HEK293 (cell line): Measurements from ENCODE around the gene TSPEAR.

Source experiments
- CTCF ChIA-PET: fragments of 350-600 bp; formaldehyde crosslinking; extraction: SDS; loops from one replicate; lab custom pipeline; 2021; ENCODE audit warnings: antibody characterized with exemption; lab: Yijun Ruan, JAX
- POLR2A ChIA-PET: fragments of 300-600 bp; formaldehyde crosslinking; extraction: SDS; loops from one replicate; lab custom pipeline; 2020; ENCODE audit warnings: antibody characterized with exemption, inconsistent platforms; lab: Yijun Ruan, JAX
- H3K27ac ChIP-seq: fragments of 200-500 bp; sonication (Bioruptor generic); 2 replicates; pipeline ENCODE4 v1.5.1; 2014; ENCODE audit warnings: low read depth, low read length, control low read depth, inconsistent platforms; ENCODE audit errors: extremely low read depth
- H3K36me3 ChIP-seq, 2 experiments: fragments of 200-500 bp in 1 of 2; sonication (Bioruptor generic) in 1 of 2; 1 replicate in 1 of 2; 2 replicates in 1 of 2; pipeline ENCODE4 v1.5.1; 2014 to 2017; ENCODE audit warnings: inconsistent platforms in 2 of 2, low read length in 2 of 2; ENCODE audit not compliant: control insufficient read depth in 2 of 2, insufficient read depth in 1 of 2
- H3K4me1 ChIP-seq: fragments of 200-500 bp; sonication (Bioruptor generic); 2 replicates; pipeline ENCODE4 v1.5.1; 2014; ENCODE audit warnings: mild to moderate bottlenecking, low read length, inconsistent platforms; ENCODE audit not compliant: control insufficient read depth, insufficient read depth
- H3K4me3 ChIP-seq: 2 replicates; pipeline ENCODE4 v1.5.1; 2011; ENCODE audit warnings: low read depth, mild to moderate bottlenecking, control low read depth, low read length, moderate library complexity
- H3K9me3 ChIP-seq: fragments of 200-500 bp; sonication (Bioruptor generic); 2 replicates; pipeline ENCODE4 v1.5.1; 2014; ENCODE audit warnings: low read depth, low read length, inconsistent platforms; ENCODE audit not compliant: control insufficient read depth, insufficient read depth
- FEZF1 ChIP-seq: fragments of 450-650 bp; formaldehyde crosslinking; IDR thresholded peaks from 2 replicates; pipeline ENCODE4 v1.5.1; 2016; ENCODE audit warnings: missing biosample characterization, missing genetic modification characterization
- IKZF3 ChIP-seq: fragments of 450-650 bp; IDR thresholded peaks from 2 replicates; pipeline ENCODE4 v1.5.0; 2018; ENCODE audit warnings: missing biosample characterization, mild to moderate bottlenecking, missing genetic modification characterization, moderate library complexity
- WT1 ChIP-seq: fragments of 450-650 bp; formaldehyde crosslinking; IDR thresholded peaks from 2 replicates; pipeline ENCODE4 v1.5.1; 2016; ENCODE audit warnings: missing biosample characterization, missing genetic modification characterization
- ZBTB17 ChIP-seq: fragments of 450-650 bp; formaldehyde crosslinking; IDR thresholded peaks from 2 replicates; pipeline ENCODE4 v1.5.1; 2016; ENCODE audit warnings: missing biosample characterization, missing genetic modification characterization
- ZBTB6 ChIP-seq: fragments of 450-650 bp; formaldehyde crosslinking; IDR thresholded peaks from 2 replicates; pipeline ENCODE4 v1.5.1; 2017; ENCODE audit warnings: missing biosample characterization, missing genetic modification characterization
- ZFP37 ChIP-seq: fragments of 450-650 bp; formaldehyde crosslinking; IDR thresholded peaks from 2 replicates; pipeline ENCODE4 v1.5.1; 2016; ENCODE audit warnings: missing biosample characterization, missing genetic modification characterization
- ZFP69B ChIP-seq: fragments of 450-650 bp; formaldehyde crosslinking; IDR thresholded peaks from 2 replicates; pipeline ENCODE4 v1.5.1; 2016; ENCODE audit warnings: missing biosample characterization, missing genetic modification characterization
- ZNF140 ChIP-seq: fragments of 450-650 bp; formaldehyde crosslinking; IDR thresholded peaks from 2 replicates; pipeline ENCODE4 v1.5.1; 2016; ENCODE audit warnings: missing biosample characterization, missing genetic modification characterization
- ZNF174 ChIP-seq: fragments of 450-650 bp; formaldehyde crosslinking; IDR thresholded peaks from 2 replicates; pipeline ENCODE4 v1.5.0; 2017; ENCODE audit warnings: missing biosample characterization, mild to moderate bottlenecking, missing genetic modification characterization
- ZNF362 ChIP-seq: fragments of 450-650 bp; formaldehyde crosslinking; IDR thresholded peaks from 2 replicates; pipeline ENCODE4 v1.5.1; 2016; ENCODE audit warnings: missing biosample characterization, missing genetic modification characterization
- ZNF366 ChIP-seq: fragments of 450-650 bp; formaldehyde crosslinking; conservative IDR thresholded peaks from 2 replicates; pipeline ENCODE4 v1.5.1; 2016; ENCODE audit warnings: missing biosample characterization, missing genetic modification characterization
- ZNF37A ChIP-seq: fragments of 450-650 bp; IDR thresholded peaks from 2 replicates; pipeline ENCODE4 v1.5.1; 2018; ENCODE audit warnings: missing biosample characterization, missing genetic modification characterization
- ZNF544 ChIP-seq: fragments of 450-650 bp; formaldehyde crosslinking; IDR thresholded peaks from 2 replicates; pipeline ENCODE4 v1.5.0; 2017; ENCODE audit warnings: missing biosample characterization, missing genetic modification characterization
- ZNF660 ChIP-seq: fragments of 450-650 bp; IDR thresholded peaks from 2 replicates; pipeline ENCODE4 v1.5.1; 2018; ENCODE audit warnings: missing biosample characterization, mild to moderate bottlenecking, missing genetic modification characterization
- ZNF664 ChIP-seq: fragments of 450-650 bp; formaldehyde crosslinking; IDR thresholded peaks from 2 replicates; pipeline ENCODE4 v1.5.1; 2016; ENCODE audit warnings: missing biosample characterization, missing genetic modification characterization
- ZSCAN4 ChIP-seq: fragments of 450-650 bp; formaldehyde crosslinking; IDR thresholded peaks from 2 replicates; pipeline ENCODE4 v1.5.1; 2017; ENCODE audit warnings: missing biosample characterization, missing genetic modification characterization
- ZSCAN5A ChIP-seq: fragments of 450-650 bp; formaldehyde crosslinking; IDR thresholded peaks from 2 replicates; pipeline ENCODE4 v1.5.1; 2016; ENCODE audit warnings: missing biosample characterization, missing genetic modification characterization

The TSPEAR gene

GRCh38 chr21:44530903-44531605 lies 180.3 kb downstream of the TSPEAR start:
- TF ChIP-seq ZNF174 (tag by site-specific recombination) (no peak), ZNF660 (no peak), ZBTB6 (no peak), WT1 (tag by site-specific recombination) (no peak), ZSCAN5A (tag by site-specific recombination) (no peak), ZNF37A (tag by site-specific recombination) (no peak), ZFP37 (tag by site-specific recombination) (no peak), FEZF1 (tag by site-specific recombination) (no peak), ZNF544 (tag by site-specific recombination) (no peak), ZSCAN4 (no peak), IKZF3 (tag by site-specific recombination) (no peak), ZNF362 (no peak), ZNF664 (tag by site-specific recombination) (no peak), ZFP69B (tag by site-specific recombination) (no peak)
- no peak overlapping the region for H3K4me3 ChIP-seq
- CTCF ChIA-PET: no interaction called here
- POLR2A ChIA-PET: no interaction called here
- no peak overlapping the region for H3K27ac ChIP-seq
- H3K36me3 ChIP-seq: no peaks in the 10 kb centered on the region
- no peaks in the 10 kb centered on the region for H3K9me3 ChIP-seq
- H3K4me1 ChIP-seq: no peaks in the 10 kb centered on the region

GRCh38 chr21:44530221-44530902 lies 181.0 kb downstream of the TSPEAR start:
- CTCF ChIA-PET: interaction anchor here (0.9 kb wide), 1 partner anchor 20 kb away, joined by 3 read pairs; no protein-coding TSS in a partner anchor
- POLR2A ChIA-PET: no interaction called here
- H3K4me1 ChIP-seq: no peaks in the 10 kb centered on the region
- H3K27ac ChIP-seq: no peak overlapping the region
- TF ChIP-seq ZBTB17: peak; percentile 98
- peak; percentile 100 for TF ChIP-seq ZNF366 (tag by site-specific recombination)
- no peak for TF ChIP-seq ZNF140 (tag by site-specific recombination)
- no peak overlapping the region for H3K4me3 ChIP-seq
- no peaks in the 10 kb centered on the region for H3K36me3 ChIP-seq
- H3K9me3 ChIP-seq: no peaks in the 10 kb centered on the region
